Stimulated activated CD4-positive, alpha-beta T cell treated with anti-CD3 and anti-CD28 coated beads, Interleukin-15, amount 100 ng/mL, for 1 hour (primary cell): ENCODE data around the gene FAM43A.

Source experiments
- DNase-seq, 2 donors: peaks; one replicate each; pipeline ENCODE4 v3.0.0-alpha.2; 2020; ENCODE audit warnings: low read depth in 1 of 2, low spot score in 1 of 2

FAM43A gene

GRCh38 chr3:194707147-194707540 lies 21.5 kb downstream of the FAM43A start:
- no peak for DNase-seq

- DNase-seq, result no peak
These were observed 25.6 kb downstream of the FAM43A start for GRCh38 chr3:194711286-194711685.

GRCh38 chr3:194711913-194712312 lies 26.2 kb downstream of the FAM43A start:
- no peak for DNase-seq

- DNase-seq, result no peak
These were observed 27.8 kb downstream of the FAM43A start for GRCh38 chr3:194713299-194714136.

GRCh38 chr3:194714137-194714455 lies 28.4 kb downstream of the FAM43A start:
- DNase-seq, result no peak

- no peak for DNase-seq
These were observed 28.9 kb downstream of the FAM43A start for GRCh38 chr3:194714564-194714963.

GRCh38 chr3:194715022-194715800 lies 29.5 kb downstream of the FAM43A start:
- DNase-seq, result no peak

- no peak for DNase-seq
These were observed 32.4 kb downstream of the FAM43A start for GRCh38 chr3:194718079-194718478.

GRCh38 chr3:194720048-194720447 lies 34.4 kb downstream of the FAM43A start:
- DNase-seq, result no peak

GRCh38 chr3:194723846-194724618 lies 38.3 kb downstream of the FAM43A start:
- no peak for DNase-seq

- no peak for DNase-seq
These were observed 39.7 kb downstream of the FAM43A start for GRCh38 chr3:194725346-194725745.

- no peak for DNase-seq
These were observed 41.9 kb downstream of the FAM43A start for GRCh38 chr3:194727435-194728128.

- no peak for DNase-seq
These were observed 43.3 kb downstream of the FAM43A start for GRCh38 chr3:194728986-194729385.

- DNase-seq, result no peak
These were observed 44.7 kb downstream of the FAM43A start for GRCh38 chr3:194730365-194730764.

- no peak for DNase-seq
These were observed 45.9 kb downstream of the FAM43A start for GRCh38 chr3:194731506-194732073.

GRCh38 chr3:194732617-194733016 lies 46.9 kb downstream of the FAM43A start:
- DNase-seq, result no peak

- DNase-seq, result no peak
These were observed 50.7 kb downstream of the FAM43A start for GRCh38 chr3:194736277-194736895.

GRCh38 chr3:194736896-194737600 lies 51.4 kb downstream of the FAM43A start:
- DNase-seq, result no peak
